Activated CD8-positive, alpha-beta memory T cell treated with anti-CD3 and anti-CD28 coated beads, Interleukin-2, amount 10 ng/mL, durations not matched to agents 7 days and 5 days (primary cell): ENCODE data around the gene NOTUM. TPM values are rescaled to one million over a fixed set of nuclear protein-coding genes. Genes with fewer than 3 reads are reported as not detected.
"Not testable (repeated sequence)": the region's sequence is repeated elsewhere in the genome, so short reads cannot be mapped to it uniquely, and the experiment has no call there.

Experiments
- ATAC-seq: fragments of 150-1000 bp; cut with Tn5 transposase; one replicate; pipeline ENCODE4 v1.10.0; 2021; ENCODE audit warnings: moderate library complexity
- CTCF ChIA-PET: fragments of 350-600 bp; sonication (Branson Sonifier 250); formaldehyde crosslinking; loops from one replicate; lab custom pipeline; 2021; ENCODE audit warnings: antibody characterized with exemption; lab: Charles Lee
- DNase-seq: peaks from one replicate; pipeline ENCODE4 v3.0.0-alpha.2; 2020
- H3K27ac Mint-ChIP-seq: one replicate; pipeline ENCODE4 v1.8.0; 2021; ENCODE audit warnings: mild to moderate bottlenecking, mixed read lengths
- H3K27me3 Mint-ChIP-seq: one replicate; pipeline ENCODE4 v1.8.0; 2021; ENCODE audit warnings: mixed read lengths
- H3K36me3 Mint-ChIP-seq: one replicate; pipeline ENCODE4 v1.8.0; 2021; ENCODE audit warnings: mild to moderate bottlenecking, mixed read lengths
- H3K4me1 Mint-ChIP-seq: one replicate; pipeline ENCODE4 v1.8.0; 2021; ENCODE audit warnings: mixed read lengths
- H3K4me3 Mint-ChIP-seq: one replicate; pipeline ENCODE4 v1.8.0; 2021; ENCODE audit warnings: mild to moderate bottlenecking, moderate library complexity, mixed read lengths
- H3K9me3 Mint-ChIP-seq: one replicate; pipeline ENCODE4 v1.8.0; 2022; ENCODE audit warnings: low read depth, mixed read lengths
- total RNA-seq, 2 experiments: library from RNA; stranded (reverse); gene quantifications; one replicate each; pipeline ENCODE4 v1.2.3, GENCODE V29; 2021

The NOTUM gene
- total RNA-seq, 2 experiments from 2014 or later, result 0.21 TPM; not detected in 1

- Mint-ChIP-seq H3K27ac (no peak overlapping the region), H3K9me3 (no peaks in the 10 kb centered on the region), H3K27me3 (peaks cover 24% of the 10 kb centered on the region), H3K36me3 (no peaks in the 10 kb centered on the region), H3K4me1 (no peaks in the 10 kb centered on the region), H3K4me3 (no peak overlapping the region)
- CTCF ChIA-PET, result interaction anchor here (1.1 to 3.3 kb wide), 5 partner anchors 14 to 251 kb away, joined by 3 to 14 read pairs (median 5); partner anchors contain the start of genes CENPX and MRPL12
- no peak for DNase-seq
- ATAC-seq, result no peak
Measured at GRCh38 chr17:81954131-81955057, 6.6 kb downstream of the NOTUM start.

- not testable (repeated sequence) for ATAC-seq, H3K27ac Mint-ChIP-seq, DNase-seq, H3K9me3 Mint-ChIP-seq, H3K4me1 Mint-ChIP-seq, H3K4me3 Mint-ChIP-seq, H3K36me3 Mint-ChIP-seq
- CTCF ChIA-PET, result interaction anchor here (1.1 to 3.3 kb wide), 4 partner anchors 66 to 250 kb away, joined by 3 to 14 read pairs (median 4); partner anchors contain the start of genes CENPX and MRPL12
- H3K27me3 Mint-ChIP-seq, result peaks cover 17% of the 10 kb centered on the region
Measured at GRCh38 chr17:81953443-81953842, 7.5 kb downstream of the NOTUM start.

DNA sequence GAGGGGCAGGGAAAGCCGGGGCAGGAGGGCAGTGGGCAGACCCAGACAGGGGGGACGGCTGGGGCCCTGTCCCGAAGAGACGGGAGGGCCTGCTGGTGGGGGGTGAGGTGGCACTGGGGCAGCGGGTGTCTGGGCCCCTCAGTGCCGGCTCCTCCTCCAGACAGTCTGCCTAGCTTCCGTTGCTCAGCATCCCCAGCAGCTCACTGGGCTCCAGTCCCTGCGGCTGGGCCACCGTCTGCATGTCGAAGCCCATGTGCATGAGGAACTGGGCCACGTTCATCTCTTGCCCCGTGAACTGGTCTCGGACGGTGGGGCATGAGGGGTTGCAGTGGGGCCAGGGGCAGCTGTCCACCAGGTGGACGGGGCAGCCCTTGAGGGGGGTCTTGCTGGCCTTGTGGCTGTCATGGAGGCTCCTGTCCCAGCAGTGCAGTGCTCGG is 8.2 kb downstream of the NOTUM start:
- Mint-ChIP-seq H3K27ac (no peak overlapping the region), H3K9me3 (no peaks in the 10 kb centered on the region), H3K36me3 (no peaks in the 10 kb centered on the region), H3K4me1 (no peaks in the 10 kb centered on the region), H3K27me3 (peaks cover 14% of the 10 kb centered on the region), H3K4me3 (no peak overlapping the region)
- no peak for DNase-seq
- ATAC-seq, result no peak
- CTCF ChIA-PET, result interaction anchor here (1.6 to 3.3 kb wide), 3 partner anchors 69 to 250 kb away, joined by 3 to 14 read pairs (median 4); partner anchors contain the start of genes CENPX and MRPL12

DNA sequence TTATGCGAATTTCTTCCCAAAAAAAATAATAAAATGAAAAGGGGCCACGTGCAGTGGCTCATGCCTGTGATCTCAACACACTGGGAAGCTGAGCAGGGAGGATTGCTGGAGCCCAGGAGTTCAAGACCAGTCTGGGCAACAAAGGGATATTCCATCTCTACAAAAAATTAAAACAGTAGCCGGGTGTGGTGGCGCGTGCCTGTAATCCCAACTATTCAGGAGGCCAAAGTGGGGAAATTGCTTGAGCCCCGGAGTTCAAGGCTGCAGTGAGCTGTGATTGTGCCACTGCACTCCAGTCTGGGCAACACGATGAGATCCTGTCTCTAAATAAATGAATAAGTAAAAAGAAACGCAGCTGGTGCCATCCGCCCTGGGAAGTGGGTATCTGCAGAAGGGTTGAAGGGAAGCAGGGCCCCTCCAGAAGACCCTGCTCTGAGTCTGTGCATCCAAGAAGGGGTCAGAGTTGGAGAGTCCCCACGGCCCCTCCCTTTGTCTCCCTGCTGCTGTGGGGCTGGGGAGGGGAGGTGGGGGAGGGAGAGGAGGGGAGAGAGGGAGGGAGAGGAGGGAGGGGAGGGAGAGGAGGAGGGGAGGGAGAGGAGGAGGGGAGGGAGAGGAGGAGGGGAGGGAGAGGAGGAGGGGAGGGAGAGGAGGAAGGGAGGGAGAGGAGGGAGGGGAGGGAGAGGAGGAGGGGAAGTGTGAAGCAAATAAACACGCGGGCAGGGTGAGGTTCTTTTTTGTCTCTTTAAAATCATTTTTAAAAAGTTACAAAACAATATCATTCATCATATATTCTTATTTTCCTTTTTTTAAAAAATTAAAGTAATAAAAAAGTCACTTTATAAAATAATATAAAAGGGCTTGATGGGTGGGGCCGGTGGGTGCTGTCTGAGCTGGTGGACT is 9.0 kb downstream of the NOTUM start:
- H3K27me3 Mint-ChIP-seq, result peaks cover 8% of the 10 kb centered on the region
- DNase-seq (no peak), ATAC-seq (no peak)
- H3K4me1 Mint-ChIP-seq, result no peaks in the 10 kb centered on the region
- H3K36me3 Mint-ChIP-seq, result no peaks in the 10 kb centered on the region
- no peak overlapping the region for H3K27ac Mint-ChIP-seq
- no peaks in the 10 kb centered on the region for H3K9me3 Mint-ChIP-seq
- CTCF ChIA-PET, result interaction anchor here (1.0 to 3.3 kb wide), 4 partner anchors 8 to 217 kb away, joined by 3 to 17 read pairs (median 9); partner anchors contain the start of genes CENPX and NOTUM
- no peak overlapping the region for H3K4me3 Mint-ChIP-seq

DNA sequence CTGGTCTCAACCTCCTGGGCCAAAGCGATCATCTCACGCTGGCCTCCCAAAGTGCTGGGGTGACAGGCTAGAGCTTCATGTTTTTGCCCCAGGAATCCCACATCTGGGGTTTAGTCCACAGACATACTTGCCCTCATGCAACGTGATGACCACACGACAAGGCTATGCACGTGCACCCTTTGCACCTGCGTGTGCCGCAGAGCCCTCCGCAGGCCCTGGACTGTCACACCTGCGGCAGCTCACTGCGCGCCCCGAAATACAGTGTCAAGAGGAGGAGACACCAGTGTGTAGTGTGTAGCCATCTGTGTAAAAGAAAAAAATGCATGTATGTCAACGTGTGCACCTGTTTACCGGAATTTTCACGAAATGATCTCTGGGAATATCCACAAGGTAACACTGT is 10.5 kb downstream of the NOTUM start:
- Mint-ChIP-seq H3K4me1 (no peaks in the 10 kb centered on the region), H3K9me3 (no peaks in the 10 kb centered on the region), H3K27ac (no peak overlapping the region), H3K36me3 (no peaks in the 10 kb centered on the region), H3K4me3 (no peak overlapping the region), H3K27me3 (peaks cover 8% of the 10 kb centered on the region)
- DNase-seq (no peak), ATAC-seq (no peak)
- CTCF ChIA-PET, result interaction anchor here (1.3 to 3.0 kb wide), 2 partner anchors 10 to 70 kb away, joined by 3 to 17 read pairs; partner anchors contain the start of gene NOTUM

- no peak overlapping the region for H3K4me3 Mint-ChIP-seq
- no peak for ATAC-seq
Measured at GRCh38 chr17:81948635-81949378, 12.2 kb downstream of the NOTUM start.

GRCh38 chr17:81947189-81947588 is 13.8 kb downstream of the NOTUM start, which contains the start of gene MYADML2:
MYADML2 (minus strand) TSS chr17:81947233; CDS start chr17:81941741, 5,492 bp downstream.
- CTCF ChIA-PET, result interaction anchor here (1.9 kb wide), 1 partner anchor 12 kb away, joined by 5 read pairs; no protein-coding TSS in a partner anchor
- no peak for DNase-seq

More at GRCh38 chr17:81948635-81949378, 12.2 kb downstream of the NOTUM start:
- CTCF ChIA-PET, result interaction anchor here (1.9 kb wide), 1 partner anchor 11 kb away, joined by 5 read pairs; no protein-coding TSS in a partner anchor
- DNase-seq, result no peak
- Mint-ChIP-seq H3K4me1 (no peaks in the 10 kb centered on the region), H3K36me3 (no peaks in the 10 kb centered on the region), H3K27ac (no peak overlapping the region), H3K9me3 (no peaks in the 10 kb centered on the region), H3K27me3 (peaks cover 8% of the 10 kb centered on the region)

DNA sequence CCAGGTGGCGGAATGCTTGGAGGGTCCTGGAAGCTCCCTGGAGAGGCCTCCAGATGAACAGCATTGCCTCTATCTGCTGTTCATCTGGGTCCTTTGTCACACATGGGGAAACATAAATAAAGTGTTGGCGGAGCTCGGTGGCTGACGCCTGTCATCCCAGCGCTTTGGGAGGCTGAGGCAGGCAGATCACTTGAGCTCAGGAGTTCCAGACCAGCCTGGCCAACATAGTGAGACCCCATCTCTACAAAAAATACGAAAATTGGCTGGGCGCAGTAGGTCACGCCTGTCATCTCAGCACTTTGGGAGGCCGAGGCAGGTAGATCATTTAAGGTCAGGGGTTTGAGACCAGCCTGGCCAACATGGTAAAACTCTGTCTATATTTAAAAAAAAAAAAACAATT is 16.1 kb downstream of the NOTUM start:
- no peak overlapping the region for H3K4me3 Mint-ChIP-seq
- peaks cover 5% of the 10 kb centered on the region for H3K27me3 Mint-ChIP-seq
- no peaks in the 10 kb centered on the region for H3K36me3 Mint-ChIP-seq
- CTCF ChIA-PET, result interaction anchor here (3.0 kb wide), 1 partner anchor 15 kb away, joined by 11 read pairs; no protein-coding TSS in a partner anchor
- no peaks in the 10 kb centered on the region for H3K9me3 Mint-ChIP-seq
- H3K4me1 Mint-ChIP-seq, result no peaks in the 10 kb centered on the region
- DNase-seq (no peak), ATAC-seq (no peak)
- no peak overlapping the region for H3K27ac Mint-ChIP-seq

More at GRCh38 chr17:81947189-81947588, 13.8 kb downstream of the NOTUM start, which contains the start of gene MYADML2:
- no peak within 1 kb of the TSS for H3K4me3 Mint-ChIP-seq
- no peaks in the 10 kb centered on the region for H3K4me1 Mint-ChIP-seq
- H3K27ac Mint-ChIP-seq, result no peak within 1 kb of the TSS
- H3K9me3 Mint-ChIP-seq, result no peaks in the 10 kb centered on the region
- H3K27me3 Mint-ChIP-seq, result peaks cover 8% of the 10 kb centered on the region
- no peaks in the 10 kb centered on the region for H3K36me3 Mint-ChIP-seq
- ATAC-seq, result no peak

- Mint-ChIP-seq H3K4me3 (no peak overlapping the region), H3K27ac (no peak overlapping the region), H3K9me3 (no peaks in the 10 kb centered on the region), H3K36me3 (no peaks in the 10 kb centered on the region), H3K27me3 (peaks cover 5% of the 10 kb centered on the region), H3K4me1 (peaks cover 5% of the 10 kb centered on the region)
- ATAC-seq, result no peak
- no peak for DNase-seq
- CTCF ChIA-PET, result no interaction called here
Measured at GRCh38 chr17:81942167-81942553, 18.8 kb downstream of the NOTUM start.

- Mint-ChIP-seq H3K27ac (no peak overlapping the region), H3K4me3 (no peak overlapping the region), H3K27me3 (peaks cover 5% of the 10 kb centered on the region), H3K9me3 (no peaks in the 10 kb centered on the region), H3K36me3 (no peaks in the 10 kb centered on the region), H3K4me1 (peaks cover 5% of the 10 kb centered on the region)
- no peak for ATAC-seq
- DNase-seq, result no peak
- CTCF ChIA-PET, result interaction anchor here (0.9 kb wide), 1 partner anchor 14 kb away, joined by 4 read pairs; the partner anchor contains the start of gene MAFG
Measured at GRCh38 chr17:81941484-81942166, 19.4 kb downstream of the NOTUM start.

DNA sequence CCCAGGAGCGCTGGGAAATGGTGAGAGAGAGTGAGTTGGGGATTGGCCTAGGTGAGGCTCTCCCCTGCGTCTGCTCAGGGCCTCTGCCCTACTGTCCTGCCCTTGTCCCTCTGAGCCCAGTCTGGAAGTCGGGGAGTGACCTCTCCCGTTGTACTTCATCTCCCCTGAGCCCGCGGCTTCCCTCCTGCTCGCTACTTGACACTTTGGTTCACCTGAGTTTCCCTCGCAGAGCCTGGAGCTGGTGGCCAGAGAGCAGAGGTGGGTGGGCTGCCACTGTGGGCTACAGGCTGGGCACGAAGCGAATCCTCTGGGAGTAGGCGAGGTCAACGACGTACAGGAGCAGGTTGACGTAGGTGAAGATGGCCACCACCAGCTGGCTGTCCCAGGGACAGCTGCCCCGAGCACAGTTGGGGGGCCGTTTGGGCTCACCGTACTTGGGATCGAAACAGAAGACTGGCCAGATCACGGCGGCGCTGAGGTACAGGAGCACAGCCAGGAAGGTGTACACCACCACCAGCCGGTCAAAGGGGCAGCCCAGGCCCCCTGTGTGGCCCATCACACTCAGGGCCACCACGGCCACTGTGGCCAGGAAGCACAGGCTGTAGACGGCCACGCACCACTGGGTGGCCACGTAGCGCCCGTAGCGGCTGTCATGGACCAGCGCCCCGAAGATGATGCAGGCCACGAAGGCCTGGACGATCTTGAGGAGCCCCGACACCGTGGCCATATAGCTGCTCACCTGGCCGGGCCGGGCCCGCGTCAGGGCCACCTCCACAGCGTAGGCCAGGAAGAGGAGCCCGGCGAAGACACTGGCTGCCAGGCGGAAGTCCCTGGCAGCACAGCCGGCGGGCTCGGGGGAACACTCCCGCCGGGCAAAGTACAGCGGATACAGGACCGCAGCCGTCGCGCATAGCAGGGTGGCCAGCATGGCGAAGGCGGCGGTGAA is 20.2 kb downstream of the NOTUM start:
- Mint-ChIP-seq H3K27ac (no peak overlapping the region), H3K4me3 (no peak overlapping the region), H3K4me1 (peaks cover 9% of the 10 kb centered on the region), H3K36me3 (no peaks in the 10 kb centered on the region), H3K27me3 (peaks cover 5% of the 10 kb centered on the region), H3K9me3 (no peaks in the 10 kb centered on the region)
- CTCF ChIA-PET, result interaction anchor here (0.9 to 1.7 kb wide), 2 partner anchors 13 to 19 kb away, joined by 4 to 5 read pairs; partner anchors contain the start of gene MAFG
- ATAC-seq (no peak), DNase-seq (no peak)
